Duodenal mucosa (tissue), 2 donors: Measurements from ENCODE around the gene LYL1.

ENCODE experiments used
- H3K27ac ChIP-seq: one replicate; pipeline ENCODE4 v1.7.0; 2013; ENCODE audit warnings: low read depth, low read length
- H3K27me3 ChIP-seq, 2 donors: one replicate each; pipeline ENCODE4 v1.7.0; 2013; ENCODE audit warnings: low read length in 2 of 2, control low read depth in 1 of 2; ENCODE audit not compliant: insufficient read depth in 2 of 2, control insufficient read depth in 1 of 2
- H3K36me3 ChIP-seq, 2 donors: one replicate each; pipeline ENCODE4 v1.7.0; 2013; ENCODE audit warnings: low read length in 2 of 2, control low read depth in 1 of 2; ENCODE audit not compliant: insufficient read depth in 2 of 2, control insufficient read depth in 1 of 2
- H3K4me1 ChIP-seq, 2 donors: one replicate each; pipeline ENCODE4 v1.7.0; 2013; ENCODE audit warnings: low read length in 2 of 2, control low read depth in 1 of 2; ENCODE audit not compliant: insufficient read depth in 2 of 2, control insufficient read depth in 1 of 2
- H3K4me3 ChIP-seq, 2 donors: one replicate each; pipeline ENCODE4 v1.7.0; 2013; ENCODE audit warnings: low read length in 2 of 2, low read depth in 1 of 2
- H3K9ac ChIP-seq, 2 donors: one replicate each; pipeline ENCODE4 v1.7.0; 2013; ENCODE audit warnings: low read length in 2 of 2, low read depth in 1 of 2
- H3K9me3 ChIP-seq, 2 donors: one replicate each; pipeline ENCODE4 v1.7.0; 2013; ENCODE audit warnings: low read length in 2 of 2, control low read depth in 1 of 2; ENCODE audit not compliant: control insufficient read depth in 1 of 2

Gene LYL1

DNA sequence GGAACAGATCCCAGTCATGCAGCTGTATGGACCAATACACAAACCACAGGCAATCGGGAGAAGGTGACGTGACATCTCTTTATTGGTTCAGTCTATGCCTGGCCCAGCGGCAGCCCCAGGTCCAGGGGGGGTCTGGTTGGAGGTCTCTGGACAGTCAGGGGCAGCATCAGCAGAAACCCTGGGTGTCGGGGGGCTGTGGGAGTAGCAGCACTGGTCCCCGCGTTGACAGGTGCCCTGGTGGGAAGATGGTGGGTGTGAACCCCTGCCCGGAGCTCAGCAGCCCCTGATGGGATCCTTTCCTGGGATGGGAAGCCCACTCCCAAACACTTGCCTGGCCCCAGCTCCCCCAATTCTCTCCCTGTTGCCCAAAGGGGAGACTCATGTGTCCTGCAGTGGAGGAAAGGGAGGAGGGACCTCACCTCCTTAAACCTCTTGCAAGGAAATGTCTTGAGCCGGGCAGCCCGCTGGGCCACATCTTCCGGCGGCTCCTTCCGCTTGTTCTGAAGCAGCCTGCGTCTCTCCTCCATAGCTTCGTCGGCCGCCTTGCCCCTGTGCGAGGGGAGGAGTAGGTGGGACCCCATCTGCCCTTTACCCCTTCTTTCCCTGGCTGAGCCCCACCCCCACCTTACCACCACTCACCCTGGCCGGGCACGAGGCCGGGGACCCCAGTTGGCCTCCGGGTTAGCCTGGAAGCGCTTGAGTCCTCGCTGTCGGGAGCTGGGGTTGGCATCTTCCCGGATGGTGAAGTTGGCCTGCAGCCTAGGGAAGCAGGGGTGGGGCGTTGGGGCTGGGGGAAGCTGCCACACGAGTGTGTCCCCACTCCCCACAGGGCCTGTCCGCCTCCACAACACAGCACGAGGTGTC, 2.4 kb upstream of the LYL1 start:
- Histone ChIP-seq H3K27me3 (no peaks in the 10 kb centered on the region), H3K4me3 (peak overlapping the region; percentile 68), H3K36me3 (peaks cover 0 to 19% of the 10 kb centered on the region in 2 donors), H3K4me1 (peaks cover 7 to 25% of the 10 kb centered on the region in 2 donors), H3K27ac (no peak overlapping the region), H3K9me3 (no peaks in the 10 kb centered on the region), H3K9ac (peak overlapping the region; percentile 57 to 59)

GRCh38 chr19:13104360-13104847, 1.7 kb upstream of the LYL1 start:
- peak overlapping the region; percentile 68 for H3K4me3 ChIP-seq
- H3K27me3 ChIP-seq = no peaks in the 10 kb centered on the region
- H3K36me3 ChIP-seq = peaks cover 0 to 12% of the 10 kb centered on the region in 2 donors
- peaks cover 12 to 32% of the 10 kb centered on the region in 2 donors for H3K4me1 ChIP-seq
- H3K9me3 ChIP-seq = no peaks in the 10 kb centered on the region
- peak overlapping the region; percentile 57 to 59 for H3K9ac ChIP-seq
- peak overlapping the region; percentile 30 for H3K27ac ChIP-seq

- Histone ChIP-seq H3K9me3 (no peaks in the 10 kb centered on the region), H3K9ac (peak overlapping the region; percentile 31 to 57), H3K27ac (no peak overlapping the region), H3K4me1 (peaks cover 15 to 36% of the 10 kb centered on the region in 2 donors), H3K27me3 (no peaks in the 10 kb centered on the region), H3K36me3 (peaks cover 0 to 6% of the 10 kb centered on the region in 2 donors), H3K4me3 (peak overlapping the region; percentile 68)
Measured at GRCh38 chr19:13103581-13104359, 1.1 kb upstream of the LYL1 start.

GRCh38 chr19:13102416-13102665, 317 bp downstream of the LYL1 start:
- peaks cover 15 to 38% of the 10 kb centered on the region in 2 donors for H3K4me1 ChIP-seq
- H3K36me3 ChIP-seq = peaks cover 0 to 1% of the 10 kb centered on the region in 2 donors
- no peak overlapping the region for H3K27ac ChIP-seq
- no peaks in the 10 kb centered on the region for H3K9me3 ChIP-seq
- peak overlapping the region; percentile 31 to 63 for H3K9ac ChIP-seq
- peak overlapping the region; percentile 67 to 68 for H3K4me3 ChIP-seq
- no peaks in the 10 kb centered on the region for H3K27me3 ChIP-seq

DNA sequence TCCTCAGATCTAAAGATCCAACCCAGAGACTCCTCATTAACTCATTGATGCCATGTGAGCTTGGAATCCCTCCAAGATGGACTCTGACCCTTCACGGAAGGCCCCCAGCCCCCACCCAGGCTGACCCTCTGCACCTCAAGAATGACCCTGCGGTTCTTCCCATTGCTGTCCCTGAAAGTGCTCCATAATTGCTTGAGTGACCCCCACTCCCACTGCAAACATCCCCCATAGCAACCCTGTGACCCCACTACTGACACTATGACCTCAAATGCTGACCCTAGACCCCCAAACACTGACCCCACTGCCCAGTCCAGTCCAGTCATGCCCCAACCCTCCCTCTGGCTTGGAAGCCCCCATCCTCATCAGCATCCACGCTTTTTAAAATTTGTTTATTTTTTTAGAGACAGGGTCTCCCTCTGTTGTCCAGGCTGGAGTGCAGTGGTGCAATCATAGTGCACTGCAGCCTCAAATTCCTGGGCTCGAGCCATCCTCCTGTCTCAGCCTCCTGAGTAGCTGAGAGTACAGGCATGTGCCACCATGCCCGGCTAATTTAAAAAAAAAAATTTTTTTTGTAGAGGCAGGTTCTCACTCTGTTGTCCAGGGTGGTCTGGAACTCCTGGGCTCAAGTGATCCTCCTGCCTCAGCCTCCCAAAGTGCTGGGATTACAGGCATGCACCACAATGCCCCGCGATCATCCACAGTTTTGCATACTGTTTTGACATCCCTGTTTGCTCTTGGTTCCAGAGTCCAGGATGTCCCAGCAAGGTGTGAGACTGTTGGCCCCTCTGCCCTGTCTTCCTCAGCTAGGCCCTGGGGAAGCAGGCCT, 855 bp downstream of the LYL1 start:
- Histone ChIP-seq H3K27ac (peak overlapping the region; percentile 10), H3K9ac (peak overlapping the region; percentile 31 to 63), H3K4me1 (peaks cover 15 to 38% of the 10 kb centered on the region in 2 donors), H3K27me3 (no peaks in the 10 kb centered on the region), H3K4me3 (peak overlapping the region; percentile 67 to 68), H3K9me3 (no peaks in the 10 kb centered on the region), H3K36me3 (no peaks in the 10 kb centered on the region)

- no peaks in the 10 kb centered on the region for H3K36me3 ChIP-seq
- H3K9me3 ChIP-seq = no peaks in the 10 kb centered on the region
- peaks cover 17 to 40% of the 10 kb centered on the region in 2 donors for H3K4me1 ChIP-seq
- H3K27me3 ChIP-seq = no peaks in the 10 kb centered on the region
- peak overlapping the region in 1 of 2 donors; percentile 54 for H3K4me3 ChIP-seq
- peak overlapping the region; percentile 10 for H3K27ac ChIP-seq
- H3K9ac ChIP-seq = peak overlapping the region in 1 of 2 donors; percentile 43
Measured at GRCh38 chr19:13100841-13101589, 1.6 kb downstream of the LYL1 start.

GRCh38 chr19:13100031-13100588, 2.5 kb downstream of the LYL1 start:
- H3K9me3 ChIP-seq = no peaks in the 10 kb centered on the region
- H3K4me3 ChIP-seq = peak overlapping the region; percentile 50 to 59
- no peaks in the 10 kb centered on the region for H3K27me3 ChIP-seq
- H3K4me1 ChIP-seq = peaks cover 20 to 41% of the 10 kb centered on the region in 2 donors
- H3K36me3 ChIP-seq = no peaks in the 10 kb centered on the region
- H3K9ac ChIP-seq = peak overlapping the region in 1 of 2 donors; percentile 41
- H3K27ac ChIP-seq = peak overlapping the region; percentile 74

GRCh38 chr19:13099073-13099999, 3.3 kb downstream of the LYL1 start:
- H3K4me3 ChIP-seq = peak overlapping the region; percentile 59 to 72
- peak overlapping the region; percentile 74 for H3K27ac ChIP-seq
- H3K9me3 ChIP-seq = no peaks in the 10 kb centered on the region
- peak overlapping the region; percentile 41 to 51 for H3K9ac ChIP-seq
- no peaks in the 10 kb centered on the region for H3K36me3 ChIP-seq
- peaks cover 0 to 4% of the 10 kb centered on the region in 2 donors for H3K27me3 ChIP-seq
- peaks cover 26 to 48% of the 10 kb centered on the region in 2 donors for H3K4me1 ChIP-seq
